Right atrium auricular region (tissue), 2 donors: ENCODE measurements around the gene MYADML2. TPM values are rescaled to one million over a fixed set of nuclear protein-coding genes. Genes with fewer than 3 reads are reported as not detected.
"Not testable (repeated sequence)": the region's sequence is repeated elsewhere in the genome, so short reads cannot be mapped to it uniquely, and the experiment has no call there.

Experiments used
- DNase-seq: peaks from one replicate; pipeline ENCODE4 v3.0.0-alpha.2; 2019; ENCODE audit warnings: low spot score
- H3K27ac ChIP-seq, 2 donors: fragments of 200-600 bp; sonication (generic); 1 replicate in 1 of 2; 2 replicates in 1 of 2; pipeline ENCODE4 v1.5.1; 2016 to 2019
- H3K27me3 ChIP-seq, 2 donors: fragments of 200-600 bp; sonication (generic); one replicate each; pipeline versions ENCODE4 v1.5.1 to v1.6.0; 2017 to 2019
- H3K36me3 ChIP-seq: fragments of 200-600 bp; sonication (generic); one replicate; pipeline ENCODE4 v1.5.1; 2016
- H3K4me1 ChIP-seq, 2 donors: fragments of 200-600 bp; sonication (generic); one replicate each; pipeline versions ENCODE4 v1.5.1 to v1.6.0; 2017 to 2019
- H3K4me3 ChIP-seq, 2 donors: fragments of 200-600 bp; sonication (generic); 1 replicate in 1 of 2; 2 replicates in 1 of 2; pipeline ENCODE4 v1.5.1; 2017 to 2019; ENCODE audit warnings: mild to moderate bottlenecking in 1 of 2, moderate library complexity in 1 of 2
- H3K9me3 ChIP-seq, 2 donors: fragments of 200-600 bp; sonication (generic); one replicate each; pipeline ENCODE4 v1.5.1; 2019
- total RNA-seq, 2 donors: library from RNA; depleted of rRNA; stranded (reverse); fragments of >200 nt; gene quantifications; one replicate each; pipeline ENCODE4 v1.1.0, GENCODE V29; 2016
- TF ChIP-seq, protein P1 (sequence below), 2 donors: fragments of 200-600 bp; sonication (generic); IDR thresholded peaks; one replicate each; pipeline ENCODE4 v1.5.1; 2019; ENCODE audit warnings: antibody characterized with exemption in 2 of 2

The MYADML2 gene
- total RNA-seq, 2 donors from 2014 or later, result 0.55 to 1.4 TPM

GRCh38 chr17:81955756-81956544 is 8.9 kb upstream of the MYADML2 start:
- Histone ChIP-seq H3K4me3 (no peak overlapping the region), H3K27ac (no peak overlapping the region), H3K36me3 (no peaks in the 10 kb centered on the region), H3K27me3 (peaks cover 4 to 22% of the 10 kb centered on the region in 2 donors), H3K9me3 (no peaks in the 10 kb centered on the region), H3K4me1 (peaks cover 0 to 15% of the 10 kb centered on the region in 2 donors)
- no peak for DNase-seq
- TF ChIP-seq, protein P1, sequence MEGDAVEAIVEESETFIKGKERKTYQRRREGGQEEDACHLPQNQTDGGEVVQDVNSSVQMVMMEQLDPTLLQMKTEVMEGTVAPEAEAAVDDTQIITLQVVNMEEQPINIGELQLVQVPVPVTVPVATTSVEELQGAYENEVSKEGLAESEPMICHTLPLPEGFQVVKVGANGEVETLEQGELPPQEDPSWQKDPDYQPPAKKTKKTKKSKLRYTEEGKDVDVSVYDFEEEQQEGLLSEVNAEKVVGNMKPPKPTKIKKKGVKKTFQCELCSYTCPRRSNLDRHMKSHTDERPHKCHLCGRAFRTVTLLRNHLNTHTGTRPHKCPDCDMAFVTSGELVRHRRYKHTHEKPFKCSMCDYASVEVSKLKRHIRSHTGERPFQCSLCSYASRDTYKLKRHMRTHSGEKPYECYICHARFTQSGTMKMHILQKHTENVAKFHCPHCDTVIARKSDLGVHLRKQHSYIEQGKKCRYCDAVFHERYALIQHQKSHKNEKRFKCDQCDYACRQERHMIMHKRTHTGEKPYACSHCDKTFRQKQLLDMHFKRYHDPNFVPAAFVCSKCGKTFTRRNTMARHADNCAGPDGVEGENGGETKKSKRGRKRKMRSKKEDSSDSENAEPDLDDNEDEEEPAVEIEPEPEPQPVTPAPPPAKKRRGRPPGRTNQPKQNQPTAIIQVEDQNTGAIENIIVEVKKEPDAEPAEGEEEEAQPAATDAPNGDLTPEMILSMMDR (IDR thresholded peaks at IDR 0.05), result no peak

DNA sequence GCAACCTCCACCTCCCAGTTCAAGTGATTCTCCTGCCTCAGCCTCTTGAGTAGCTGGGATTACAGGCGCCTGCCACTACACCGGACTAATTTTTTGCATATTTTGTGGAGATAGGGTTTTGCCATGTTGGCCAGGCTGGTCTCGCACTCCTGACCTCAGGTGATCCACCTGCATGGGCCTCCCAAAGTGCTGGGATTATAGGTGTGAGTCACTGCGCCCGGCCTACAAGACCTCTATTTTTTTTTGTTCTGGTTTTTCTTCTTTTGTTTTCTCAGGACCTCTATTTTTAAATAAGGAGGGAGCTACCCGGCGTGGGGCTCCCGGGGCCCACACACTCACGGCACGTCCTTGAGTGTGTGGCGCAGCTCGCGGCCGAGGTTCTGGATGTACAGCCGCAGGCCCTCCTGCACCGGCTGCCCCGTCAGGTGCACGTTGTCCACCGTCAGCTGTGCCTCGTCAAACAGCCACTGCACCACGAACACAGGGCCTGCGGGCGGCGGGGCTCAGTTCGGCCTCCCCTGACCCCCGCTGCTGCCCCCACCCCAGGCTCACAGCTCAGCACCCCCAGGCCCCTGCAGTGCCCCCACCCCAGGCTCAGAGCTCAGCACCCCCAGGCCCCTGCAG is 8.1 kb upstream of the MYADML2 start:
- TF ChIP-seq, protein P1 (IDR thresholded peaks at IDR 0.05), result no peak
- Histone ChIP-seq H3K4me3 (no peak overlapping the region), H3K27me3 (peaks cover 0 to 16% of the 10 kb centered on the region in 2 donors)

GRCh38 chr17:81954131-81955057 is 7.4 kb upstream of the MYADML2 start:
- Histone ChIP-seq H3K9me3 (no peaks in the 10 kb centered on the region), H3K4me3 (no peak overlapping the region), H3K27me3 (peaks cover 0 to 10% of the 10 kb centered on the region in 2 donors), H3K36me3 (no peaks in the 10 kb centered on the region), H3K27ac (no peak overlapping the region), H3K4me1 (peaks cover 0 to 4% of the 10 kb centered on the region in 2 donors)
- DNase-seq, result no peak
- TF ChIP-seq, protein P1 (IDR thresholded peaks at IDR 0.05), result no peak

More for the DNA sequence above, 8.1 kb upstream of the MYADML2 start:
- DNase-seq, result no peak
- H3K27ac ChIP-seq, result no peak overlapping the region
- H3K4me1 ChIP-seq, result peaks cover 0 to 10% of the 10 kb centered on the region in 2 donors
- H3K36me3 ChIP-seq, result no peaks in the 10 kb centered on the region
- no peaks in the 10 kb centered on the region for H3K9me3 ChIP-seq

DNA sequence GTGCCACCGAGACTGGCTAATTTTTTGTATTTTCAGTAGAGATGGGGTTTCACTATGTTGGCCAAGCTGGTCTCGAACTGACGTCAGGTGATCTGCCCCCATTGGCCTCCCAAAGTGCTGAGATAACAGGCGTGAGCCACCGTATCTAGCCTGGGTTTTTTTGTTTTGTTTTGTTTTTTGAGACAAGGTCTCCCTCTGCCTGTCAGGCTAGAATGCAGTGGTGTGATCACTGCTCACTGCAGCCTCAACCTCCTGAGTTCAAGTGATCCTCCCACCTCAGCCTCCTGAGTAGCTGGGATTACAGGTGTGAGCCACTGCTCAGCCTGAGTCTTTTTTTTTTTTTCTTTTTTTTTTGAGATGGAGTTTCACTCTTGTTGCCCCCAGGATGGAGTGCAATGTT is 6.4 kb upstream of the MYADML2 start:
- H3K27ac ChIP-seq, H3K4me1 ChIP-seq, H3K4me3 ChIP-seq, DNase-seq, H3K9me3 ChIP-seq, H3K36me3 ChIP-seq, H3K27me3 ChIP-seq: not testable (repeated sequence)

- Histone ChIP-seq H3K4me1 (no peaks in the 10 kb centered on the region), H3K27ac (no peak overlapping the region), H3K9me3 (no peaks in the 10 kb centered on the region), H3K4me3 (no peak overlapping the region), H3K27me3 (no peaks in the 10 kb centered on the region), H3K36me3 (no peaks in the 10 kb centered on the region)
- no peak for DNase-seq
- TF ChIP-seq, protein P1 (IDR thresholded peaks at IDR 0.05), result no peak
Observed at GRCh38 chr17:81952792-81953228, 5.8 kb upstream of the MYADML2 start.
